ENCODE results near the gene KCNMA1.
"Not testable (repeated sequence)": the region's sequence is repeated elsewhere in the genome, so short reads cannot be mapped to it uniquely, and the experiment has no call there.

Gene KCNMA1

DNA sequence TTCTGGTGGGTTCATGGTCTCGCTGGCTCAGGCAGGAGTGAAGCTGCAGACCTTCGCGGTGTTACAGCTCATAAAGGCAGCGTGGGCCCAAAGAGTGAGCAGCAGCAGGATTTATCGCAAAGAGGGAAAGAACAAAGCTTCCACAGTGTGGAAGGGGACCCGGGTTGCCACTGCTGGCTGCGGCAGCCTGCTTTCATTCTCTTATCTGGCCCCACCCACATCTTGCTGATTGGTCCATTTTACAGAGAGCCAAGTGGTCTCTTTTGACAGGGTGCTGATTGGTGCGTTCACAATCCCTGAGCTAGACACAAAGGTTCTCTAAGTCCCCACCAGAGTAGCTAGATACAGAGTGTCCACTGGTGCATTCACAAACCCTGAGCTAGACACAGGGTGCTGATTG, 47.9 kb downstream of the KCNMA1 start:
- H3K79me2 ChIP-seq (ENCODE audit: control insufficient read depth, insufficient read depth, low read length); H3K23ac ChIP-seq (ENCODE audit: low read length); H2AK5ac ChIP-seq (ENCODE audit: low read length); H3K56ac ChIP-seq (ENCODE audit: low read length); H3K27me3 ChIP-seq (ENCODE audit: insufficient read depth, low read length, poor library complexity); H3K79me1 ChIP-seq (ENCODE audit: low read length); H4K5ac ChIP-seq (ENCODE audit: low read length); H2BK15ac ChIP-seq (replicated peaks; ENCODE audit: low read depth); DNase-seq; H3K27ac ChIP-seq (ENCODE audit: low read depth, low read length); H3K4ac ChIP-seq (ENCODE audit: low read depth, low read length); H2BK120ac ChIP-seq (ENCODE audit: low read depth, low read length); H3K4me2 ChIP-seq (ENCODE audit: low read length); H3K4me3 ChIP-seq (ENCODE audit: low read length); H3K4me1 ChIP-seq (ENCODE audit: control insufficient read depth, low read depth, low read length); H4K8ac ChIP-seq (ENCODE audit: low read depth, low read length); H2BK5ac ChIP-seq (ENCODE audit: low read length); H3K9ac ChIP-seq (ENCODE audit: low read length); H3K18ac ChIP-seq (ENCODE audit: low read length); H3K36me3 ChIP-seq (ENCODE audit: control insufficient read depth, insufficient read depth, low read length): not testable (repeated sequence)
- WGBS (ENCODE audit: extremely low coverage, insufficient coverage, low lambda C conversion rate), result no CpG with 5 or more reads among the region's 8 CpGs

DNA sequence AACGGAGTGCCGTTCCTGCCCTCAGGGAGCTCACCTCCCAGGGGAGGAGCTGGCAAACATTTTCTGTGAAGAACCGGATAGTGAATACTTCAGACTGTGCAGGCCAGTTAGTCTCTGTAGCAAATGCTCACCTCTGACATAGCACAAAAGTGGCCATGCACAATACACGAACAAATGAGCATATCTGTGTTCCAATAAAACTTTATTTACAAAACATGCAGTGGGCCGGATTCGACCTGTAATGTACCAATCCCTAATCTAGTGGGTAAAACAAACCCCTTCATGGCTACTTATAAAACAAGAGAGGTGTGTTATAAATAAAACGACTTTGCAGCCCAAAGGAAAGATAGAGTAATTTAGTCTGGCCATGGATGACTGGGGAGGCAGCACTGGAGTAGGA, 48.7 kb downstream of the KCNMA1 start:
- no peak overlapping the region for H2BK120ac ChIP-seq (ENCODE audit: low read depth, low read length)
- H3K18ac ChIP-seq (ENCODE audit: low read length), result no peak overlapping the region
- H3K27ac ChIP-seq (ENCODE audit: low read depth, low read length), result no peak overlapping the region
- no CpG with 5 or more reads among the region's 7 CpGs for WGBS (ENCODE audit: extremely low coverage, insufficient coverage, low lambda C conversion rate)
- no peak overlapping the region for H2BK15ac ChIP-seq (replicated peaks; ENCODE audit: low read depth)
- no peaks in the 10 kb centered on the region for H3K27me3 ChIP-seq (ENCODE audit: insufficient read depth, low read length, poor library complexity)
- H3K4me3 ChIP-seq (ENCODE audit: low read length), result no peak overlapping the region
- DNase-seq, result no peak
- H4K8ac ChIP-seq (ENCODE audit: low read depth, low read length), result no peak overlapping the region
- H3K79me1 ChIP-seq (ENCODE audit: low read length), result no peaks in the 10 kb centered on the region
- no peak overlapping the region for H4K5ac ChIP-seq (ENCODE audit: low read length)
- H3K4me1 ChIP-seq (ENCODE audit: control insufficient read depth, low read depth, low read length), result no peaks in the 10 kb centered on the region
- no peak overlapping the region for H3K4me2 ChIP-seq (ENCODE audit: low read length)
- H3K36me3 ChIP-seq (ENCODE audit: control insufficient read depth, insufficient read depth, low read length), result no peaks in the 10 kb centered on the region
- no peaks in the 10 kb centered on the region for H3K79me2 ChIP-seq (ENCODE audit: control insufficient read depth, insufficient read depth, low read length)
- H3K4ac ChIP-seq (ENCODE audit: low read depth, low read length), result no peak overlapping the region
- no peak overlapping the region for H2BK5ac ChIP-seq (ENCODE audit: low read length)
- H2AK5ac ChIP-seq (ENCODE audit: low read length), result no peak overlapping the region
- no peak overlapping the region for H3K23ac ChIP-seq (ENCODE audit: low read length)
- H3K56ac ChIP-seq (ENCODE audit: low read length), result no peak overlapping the region
- H3K9ac ChIP-seq (ENCODE audit: low read length), result no peak overlapping the region

- no peaks in the 10 kb centered on the region for H3K79me1 ChIP-seq (ENCODE audit: low read length)
- no peak overlapping the region for H3K27ac ChIP-seq (ENCODE audit: low read depth, low read length)
- no peaks in the 10 kb centered on the region for H3K4me1 ChIP-seq (ENCODE audit: control insufficient read depth, low read depth, low read length)
- H3K79me2 ChIP-seq (ENCODE audit: control insufficient read depth, insufficient read depth, low read length), result no peaks in the 10 kb centered on the region
- H2AK5ac ChIP-seq (ENCODE audit: low read length), result no peak overlapping the region
- H3K4me3 ChIP-seq (ENCODE audit: low read length), result no peak overlapping the region
- H3K56ac ChIP-seq (ENCODE audit: low read length), result no peak overlapping the region
- no peak overlapping the region for H3K9ac ChIP-seq (ENCODE audit: low read length)
- no peak overlapping the region for H4K8ac ChIP-seq (ENCODE audit: low read depth, low read length)
- no peak overlapping the region for H4K5ac ChIP-seq (ENCODE audit: low read length)
- no peak overlapping the region for H3K18ac ChIP-seq (ENCODE audit: low read length)
- no peak overlapping the region for H3K4me2 ChIP-seq (ENCODE audit: low read length)
- H3K23ac ChIP-seq (ENCODE audit: low read length), result no peak overlapping the region
- no peak overlapping the region for H2BK5ac ChIP-seq (ENCODE audit: low read length)
- DNase-seq, result no peak
- no peak overlapping the region for H2BK120ac ChIP-seq (ENCODE audit: low read depth, low read length)
- H3K4ac ChIP-seq (ENCODE audit: low read depth, low read length), result no peak overlapping the region
- no peaks in the 10 kb centered on the region for H3K27me3 ChIP-seq (ENCODE audit: insufficient read depth, low read length, poor library complexity)
- WGBS (ENCODE audit: extremely low coverage, insufficient coverage, low lambda C conversion rate), result no CpG with 5 or more reads among the region's 3 CpGs
- H2BK15ac ChIP-seq (replicated peaks; ENCODE audit: low read depth), result no peak overlapping the region
- H3K36me3 ChIP-seq (ENCODE audit: control insufficient read depth, insufficient read depth, low read length), result no peaks in the 10 kb centered on the region
Observed at GRCh38 chr10:77587416-77587790, 50.2 kb downstream of the KCNMA1 start.

GRCh38 chr10:77586719-77587415, 50.7 kb downstream of the KCNMA1 start:
- Histone ChIP-seq H4K5ac (ENCODE audit: low read length) (no peak overlapping the region), H3K23ac (ENCODE audit: low read length) (no peak overlapping the region), H2BK120ac (ENCODE audit: low read depth, low read length) (no peak overlapping the region), H3K36me3 (ENCODE audit: control insufficient read depth, insufficient read depth, low read length) (no peaks in the 10 kb centered on the region), H2BK5ac (ENCODE audit: low read length) (no peak overlapping the region), H3K79me1 (ENCODE audit: low read length) (no peaks in the 10 kb centered on the region), H4K8ac (ENCODE audit: low read depth, low read length) (no peak overlapping the region), H3K18ac (ENCODE audit: low read length) (no peak overlapping the region), H3K9ac (ENCODE audit: low read length) (no peak overlapping the region), H2BK15ac (replicated peaks; ENCODE audit: low read depth) (no peak overlapping the region), H3K4me2 (ENCODE audit: low read length) (no peak overlapping the region), H3K79me2 (ENCODE audit: control insufficient read depth, insufficient read depth, low read length) (no peaks in the 10 kb centered on the region), H2AK5ac (ENCODE audit: low read length) (no peak overlapping the region), H3K4ac (ENCODE audit: low read depth, low read length) (no peak overlapping the region), H3K4me3 (ENCODE audit: low read length) (no peak overlapping the region), H3K27me3 (ENCODE audit: insufficient read depth, low read length, poor library complexity) (no peaks in the 10 kb centered on the region), H3K56ac (ENCODE audit: low read length) (no peak overlapping the region), H3K4me1 (ENCODE audit: control insufficient read depth, low read depth, low read length) (no peaks in the 10 kb centered on the region), H3K27ac (ENCODE audit: low read depth, low read length) (no peak overlapping the region)
- no peak for DNase-seq
- WGBS (ENCODE audit: extremely low coverage, insufficient coverage, low lambda C conversion rate), result no CpG with 5 or more reads among the region's 7 CpGs

- H3K27me3 ChIP-seq (ENCODE audit: insufficient read depth, low read length, poor library complexity), result no peaks in the 10 kb centered on the region
- H4K5ac ChIP-seq (ENCODE audit: low read length), result no peak overlapping the region
- no peak overlapping the region for H3K4ac ChIP-seq (ENCODE audit: low read depth, low read length)
- no peak overlapping the region for H2AK5ac ChIP-seq (ENCODE audit: low read length)
- H3K36me3 ChIP-seq (ENCODE audit: control insufficient read depth, insufficient read depth, low read length), result no peaks in the 10 kb centered on the region
- no peak overlapping the region for H3K4me2 ChIP-seq (ENCODE audit: low read length)
- WGBS (ENCODE audit: extremely low coverage, insufficient coverage, low lambda C conversion rate), result no CpG with 5 or more reads among the region's 6 CpGs
- H3K4me3 ChIP-seq (ENCODE audit: low read length), result no peak overlapping the region
- DNase-seq, result no peak
- no peaks in the 10 kb centered on the region for H3K4me1 ChIP-seq (ENCODE audit: control insufficient read depth, low read depth, low read length)
- no peak overlapping the region for H2BK120ac ChIP-seq (ENCODE audit: low read depth, low read length)
- no peak overlapping the region for H3K23ac ChIP-seq (ENCODE audit: low read length)
- H3K79me1 ChIP-seq (ENCODE audit: low read length), result no peaks in the 10 kb centered on the region
- H3K79me2 ChIP-seq (ENCODE audit: control insufficient read depth, insufficient read depth, low read length), result no peaks in the 10 kb centered on the region
- no peak overlapping the region for H3K56ac ChIP-seq (ENCODE audit: low read length)
- no peak overlapping the region for H3K9ac ChIP-seq (ENCODE audit: low read length)
- H3K27ac ChIP-seq (ENCODE audit: low read depth, low read length), result no peak overlapping the region
- H2BK15ac ChIP-seq (replicated peaks; ENCODE audit: low read depth), result no peak overlapping the region
- no peak overlapping the region for H4K8ac ChIP-seq (ENCODE audit: low read depth, low read length)
- H3K18ac ChIP-seq (ENCODE audit: low read length), result no peak overlapping the region
- no peak overlapping the region for H2BK5ac ChIP-seq (ENCODE audit: low read length)
Observed at GRCh38 chr10:77584938-77585337, 52.7 kb downstream of the KCNMA1 start.

GRCh38 chr10:77583527-77583926, 54.1 kb downstream of the KCNMA1 start:
- no peak overlapping the region for H4K8ac ChIP-seq (ENCODE audit: low read depth, low read length)
- no peaks in the 10 kb centered on the region for H3K27me3 ChIP-seq (ENCODE audit: insufficient read depth, low read length, poor library complexity)
- H3K18ac ChIP-seq (ENCODE audit: low read length), result no peak overlapping the region
- no peak overlapping the region for H3K27ac ChIP-seq (ENCODE audit: low read depth, low read length)
- no peak overlapping the region for H2BK15ac ChIP-seq (replicated peaks; ENCODE audit: low read depth)
- H2BK120ac ChIP-seq (ENCODE audit: low read depth, low read length), result no peak overlapping the region
- no peaks in the 10 kb centered on the region for H3K79me1 ChIP-seq (ENCODE audit: low read length)
- no peak overlapping the region for H2BK5ac ChIP-seq (ENCODE audit: low read length)
- H3K4me1 ChIP-seq (ENCODE audit: control insufficient read depth, low read depth, low read length), result no peaks in the 10 kb centered on the region
- H2AK5ac ChIP-seq (ENCODE audit: low read length), result no peak overlapping the region
- no peak overlapping the region for H3K4me3 ChIP-seq (ENCODE audit: low read length)
- H3K36me3 ChIP-seq (ENCODE audit: control insufficient read depth, insufficient read depth, low read length), result no peaks in the 10 kb centered on the region
- H3K56ac ChIP-seq (ENCODE audit: low read length), result no peak overlapping the region
- no peaks in the 10 kb centered on the region for H3K79me2 ChIP-seq (ENCODE audit: control insufficient read depth, insufficient read depth, low read length)
- DNase-seq, result no peak
- H3K23ac ChIP-seq (ENCODE audit: low read length), result no peak overlapping the region
- no peak overlapping the region for H3K9ac ChIP-seq (ENCODE audit: low read length)
- no peak overlapping the region for H3K4ac ChIP-seq (ENCODE audit: low read depth, low read length)
- no peak overlapping the region for H4K5ac ChIP-seq (ENCODE audit: low read length)
- H3K4me2 ChIP-seq (ENCODE audit: low read length), result no peak overlapping the region

All from mesendoderm (in vitro differentiated cells).